Activated CD4-positive, alpha-beta T cell treated with anti-CD3 and anti-CD28 coated beads for 36 hours (primary cell): ENCODE data around the gene CASP5. TPM values are rescaled to one million over a fixed set of nuclear protein-coding genes. Genes with fewer than 3 reads are reported as not detected.

Source experiments
- ATAC-seq: fragments of 200-7000 bp; cut with Tn5 transposase; one replicate; pipeline ENCODE4 v1.10.0; 2021; ENCODE audit warnings: mild to moderate bottlenecking, moderate library complexity
- CTCF ChIA-PET: fragments of 350-600 bp; sonication (Branson Sonifier 250); formaldehyde crosslinking; loops from one replicate; lab custom pipeline; 2021; ENCODE audit warnings: antibody characterized with exemption; lab: Charles Lee
- POLR2A ChIA-PET: fragments of 350-600 bp; sonication (Branson Sonifier 250); formaldehyde crosslinking; loops from one replicate; lab custom pipeline; 2021; ENCODE audit warnings: antibody characterized with exemption, inconsistent platforms; lab: Charles Lee
- DNase-seq: peaks from one replicate; pipeline ENCODE4 v3.0.0-alpha.2; 2020
- H3K27ac Mint-ChIP-seq: one replicate; pipeline ENCODE4 v1.8.0; 2021; ENCODE audit warnings: mixed read lengths
- H3K27me3 Mint-ChIP-seq: one replicate; pipeline ENCODE4 v1.8.0; 2021; ENCODE audit warnings: mixed read lengths
- H3K36me3 Mint-ChIP-seq: one replicate; pipeline ENCODE4 v1.8.0; 2021; ENCODE audit warnings: low read depth, mixed read lengths
- H3K4me1 Mint-ChIP-seq: one replicate; pipeline ENCODE4 v1.8.0; 2021; ENCODE audit warnings: mixed read lengths
- H3K4me3 Mint-ChIP-seq: one replicate; pipeline ENCODE4 v1.8.0; 2021; ENCODE audit warnings: mild to moderate bottlenecking, moderate library complexity, mixed read lengths
- H3K9me3 Mint-ChIP-seq: one replicate; pipeline ENCODE4 v1.8.0; 2021; ENCODE audit warnings: low read depth, mixed read lengths
- intact Hi-C, 2 experiments: fragments of 100-400 bp; cut with DNase I in 1 of 2; cut with micrococcal nuclease in 1 of 2; formaldehyde crosslinking; loops; one replicate each; pipeline versions ENCODE4 v1.14.2 to v1.15.1; 2022 to 2024; cut with DNase I, micrococcal nuclease
- total RNA-seq, 2 experiments: library from RNA; stranded (reverse); gene quantifications; one replicate each; pipeline ENCODE4 v1.2.3, GENCODE V29; 2021

CASP5 gene
- total RNA-seq, 2 experiments from 2014 or later = not detected

GRCh38 chr11:105032495-105032894 is 9.5 kb upstream of the CASP5 start:
- Mint-ChIP-seq H3K4me3 (peak overlapping the region; percentile 43), H3K27me3 (no peaks in the 10 kb centered on the region), H3K9me3 (no peaks in the 10 kb centered on the region), H3K36me3 (peaks cover 33% of the 10 kb centered on the region), H3K4me1 (peaks cover 54% of the 10 kb centered on the region), H3K27ac (peak overlapping the region; percentile 64)
- intact Hi-C loops = no loop called here
- POLR2A ChIA-PET = no interaction called here
- CTCF ChIA-PET = no interaction called here
- ATAC-seq (no peak), DNase-seq (no peak)

GRCh38 chr11:105027678-105028077 is 4.7 kb upstream of the CASP5 start:
- no peaks in the 10 kb centered on the region for H3K27me3 Mint-ChIP-seq
- intact Hi-C loops = no loop called here
- peak overlapping the region; percentile 28 for H3K27ac Mint-ChIP-seq
- peaks cover 24% of the 10 kb centered on the region for H3K4me1 Mint-ChIP-seq
- no peak overlapping the region for H3K4me3 Mint-ChIP-seq
- H3K36me3 Mint-ChIP-seq = peaks cover 45% of the 10 kb centered on the region
- ChIA-PET POLR2A (no interaction called here), CTCF (interaction anchor here (0.6 kb wide), 1 partner anchor 959 kb away, joined by 3 read pairs; no protein-coding TSS in a partner anchor)
- no peaks in the 10 kb centered on the region for H3K9me3 Mint-ChIP-seq
- DNase-seq = no peak
- no peak for ATAC-seq

- Mint-ChIP-seq H3K4me1 (peaks cover 16% of the 10 kb centered on the region), H3K36me3 (peaks cover 26% of the 10 kb centered on the region), H3K9me3 (no peaks in the 10 kb centered on the region), H3K27ac (no peak overlapping the region), H3K4me3 (no peak overlapping the region), H3K27me3 (no peaks in the 10 kb centered on the region)
- POLR2A ChIA-PET = no interaction called here
- DNase-seq = no peak
- intact Hi-C loops = no loop called here
- CTCF ChIA-PET = no interaction called here
- no peak for ATAC-seq
Observed at GRCh38 chr11:105024394-105024793, 1.4 kb upstream of the CASP5 start.

GRCh38 chr11:105022527-105022926 is 441 bp downstream of the CASP5 start:
- Mint-ChIP-seq H3K27ac (no peak overlapping the region), H3K9me3 (no peaks in the 10 kb centered on the region), H3K27me3 (no peaks in the 10 kb centered on the region), H3K4me3 (no peak overlapping the region), H3K4me1 (peaks cover 7% of the 10 kb centered on the region), H3K36me3 (peaks cover 12% of the 10 kb centered on the region)
- ChIA-PET CTCF (no interaction called here), POLR2A (no interaction called here)
- intact Hi-C loops = no loop called here
- DNase-seq = no peak
- ATAC-seq = no peak

GRCh38 chr11:105007463-105007862 is 15.5 kb downstream of the CASP5 start:
- CTCF ChIA-PET = no interaction called here
- H3K9me3 Mint-ChIP-seq = no peaks in the 10 kb centered on the region

GRCh38 chr11:105005451-105005845 is 17.5 kb downstream of the CASP5 start:
- intact Hi-C loops = no loop called here
- Mint-ChIP-seq H3K27ac (no peak overlapping the region), H3K36me3 (no peaks in the 10 kb centered on the region), H3K27me3 (no peaks in the 10 kb centered on the region), H3K4me3 (no peak overlapping the region), H3K9me3 (no peaks in the 10 kb centered on the region), H3K4me1 (peaks cover 5% of the 10 kb centered on the region)
- ATAC-seq (no peak), DNase-seq (no peak)
- POLR2A ChIA-PET = no interaction called here
- CTCF ChIA-PET = no interaction called here

More at GRCh38 chr11:105007463-105007862, 15.5 kb downstream of the CASP5 start:
- intact Hi-C loops = no loop called here
- POLR2A ChIA-PET = no interaction called here
- Mint-ChIP-seq H3K27me3 (no peaks in the 10 kb centered on the region), H3K4me1 (no peaks in the 10 kb centered on the region), H3K27ac (no peak overlapping the region), H3K4me3 (no peak overlapping the region), H3K36me3 (no peaks in the 10 kb centered on the region)
- ATAC-seq (no peak), DNase-seq (no peak)

GRCh38 chr11:105004021-105004420 is 18.9 kb downstream of the CASP5 start:
- no peak overlapping the region for H3K4me3 Mint-ChIP-seq
- ATAC-seq (no peak), DNase-seq (no peak)
- peaks cover 5% of the 10 kb centered on the region for H3K4me1 Mint-ChIP-seq
- intact Hi-C loops = loop anchor here in 1 of 2 experiments (5.0 kb wide), 1 partner anchor 472 kb away; no protein-coding TSS in a partner anchor
- ChIA-PET POLR2A (no interaction called here), CTCF (no interaction called here)
- H3K27me3 Mint-ChIP-seq = no peaks in the 10 kb centered on the region
- H3K27ac Mint-ChIP-seq = no peak overlapping the region
- H3K36me3 Mint-ChIP-seq = no peaks in the 10 kb centered on the region
- H3K9me3 Mint-ChIP-seq = no peaks in the 10 kb centered on the region

GRCh38 chr11:105003151-105003550 is 19.8 kb downstream of the CASP5 start:
- no peak overlapping the region for H3K27ac Mint-ChIP-seq
- DNase-seq (no peak), ATAC-seq (no peak)
- no peaks in the 10 kb centered on the region for H3K36me3 Mint-ChIP-seq
- ChIA-PET CTCF (interaction anchor here (1.1 kb wide), 1 partner anchor 57 kb away, joined by 3 read pairs; no protein-coding TSS in a partner anchor), POLR2A (no interaction called here)
- intact Hi-C loops = loop anchor here in 1 of 2 experiments (5.0 kb wide), 1 partner anchor 471 kb away; no protein-coding TSS in a partner anchor
- no peaks in the 10 kb centered on the region for H3K9me3 Mint-ChIP-seq
- peaks cover 5% of the 10 kb centered on the region for H3K4me1 Mint-ChIP-seq
- no peak overlapping the region for H3K4me3 Mint-ChIP-seq
- no peaks in the 10 kb centered on the region for H3K27me3 Mint-ChIP-seq

GRCh38 chr11:105000797-105001196 is 22.2 kb downstream of the CASP5 start:
- CTCF ChIA-PET = interaction anchor here (0.7 to 1.3 kb wide), 8 partner anchors 8 to 1301 kb away, joined by 3 to 4 read pairs (median 3); no protein-coding TSS in a partner anchor

GRCh38 chr11:105000167-105000566 is 22.8 kb downstream of the CASP5 start:
- peak; percentile 51 for ATAC-seq
- Mint-ChIP-seq H3K9me3 (no peaks in the 10 kb centered on the region), H3K27ac (no peak overlapping the region), H3K36me3 (no peaks in the 10 kb centered on the region), H3K27me3 (no peaks in the 10 kb centered on the region), H3K4me3 (no peak overlapping the region), H3K4me1 (peaks cover 5% of the 10 kb centered on the region)
- CTCF ChIA-PET = interaction anchor here (0.7 to 1.3 kb wide), 4 partner anchors 9 to 49 kb away, joined by 3 to 4 read pairs (median 4); no protein-coding TSS in a partner anchor
- POLR2A ChIA-PET = no interaction called here
- intact Hi-C loops = loop anchor here (1.0 to 5.0 kb wide), 4 partner anchors 53 to 468 kb away; no protein-coding TSS in a partner anchor
- DNase-seq = peak; percentile 24

More at GRCh38 chr11:105000797-105001196, 22.2 kb downstream of the CASP5 start:
- peak; percentile 90 for ATAC-seq
- POLR2A ChIA-PET = no interaction called here
- Mint-ChIP-seq H3K36me3 (no peaks in the 10 kb centered on the region), H3K27ac (peak overlapping the region; percentile 59), H3K9me3 (no peaks in the 10 kb centered on the region), H3K4me3 (no peak overlapping the region), H3K4me1 (peaks cover 5% of the 10 kb centered on the region), H3K27me3 (no peaks in the 10 kb centered on the region)
- peak; percentile 71 for DNase-seq
- intact Hi-C loops = loop anchor here (1.0 to 5.0 kb wide), 4 partner anchors 54 to 468 kb away; no protein-coding TSS in a partner anchor

- Mint-ChIP-seq H3K27ac (no peak overlapping the region), H3K27me3 (no peaks in the 10 kb centered on the region), H3K36me3 (no peaks in the 10 kb centered on the region), H3K4me1 (peaks cover 5% of the 10 kb centered on the region), H3K4me3 (no peak overlapping the region), H3K9me3 (no peaks in the 10 kb centered on the region)
- intact Hi-C loops = loop anchor here (1.0 to 5.0 kb wide), 4 partner anchors 53 to 467 kb away; no protein-coding TSS in a partner anchor
- DNase-seq (no peak), ATAC-seq (no peak)
- ChIA-PET POLR2A (no interaction called here), CTCF (interaction anchor here (0.6 kb wide), 1 partner anchor 26 kb away, joined by 5 read pairs; no protein-coding TSS in a partner anchor)
Observed at GRCh38 chr11:104999721-105000120, 23.2 kb downstream of the CASP5 start.

- intact Hi-C loops = no loop called here
- H3K36me3 Mint-ChIP-seq = no peaks in the 10 kb centered on the region
- H3K4me3 Mint-ChIP-seq = no peak overlapping the region
- CTCF ChIA-PET = interaction anchor here (0.5 kb wide), 1 partner anchor 404 kb away, joined by 3 read pairs; no protein-coding TSS in a partner anchor
- H3K27me3 Mint-ChIP-seq = peaks cover 2% of the 10 kb centered on the region
- DNase-seq = no peak
- POLR2A ChIA-PET = no interaction called here
- no peaks in the 10 kb centered on the region for H3K9me3 Mint-ChIP-seq
- no peak for ATAC-seq
- no peak overlapping the region for H3K27ac Mint-ChIP-seq
- H3K4me1 Mint-ChIP-seq = peaks cover 5% of the 10 kb centered on the region
Observed at GRCh38 chr11:104997288-104997687, 25.7 kb downstream of the CASP5 start.
